ENCODE data around the gene WFDC10A. TPM values are rescaled to one million over a fixed set of nuclear protein-coding genes. Genes with fewer than 3 reads are reported as not detected.
"Not testable (repeated sequence)": the region's sequence is repeated elsewhere in the genome, so short reads cannot be mapped to it uniquely, and the experiment has no call there.

The WFDC10A gene
- total and polyA plus RNA-seq, 8 donors = not detected

- no peak for DNase-seq
- 88 to 100% (median 95%) methylated on average over 1 of the region's 1 CpG for WGBS, 5 donors
- intact Hi-C loops (cut with DNase I; ENCODE audit: low total_unique reads) = no loop called here
Measured at GRCh38 chr20:45636513-45636912, 7.0 kb downstream of the WFDC10A start.

GRCh38 chr20:45639687-45640086 is 10.1 kb downstream of the WFDC10A start:
- Histone ChIP-seq H3K4me1 (no peaks in the 10 kb centered on the region), H3K4me3 (no peak overlapping the region), H3K36me3 (no peaks in the 10 kb centered on the region), H3K27me3 (no peaks in the 10 kb centered on the region), H3K27ac (no peak overlapping the region), H3K9me3 (no peaks in the 10 kb centered on the region)
- intact Hi-C loops (cut with DNase I; ENCODE audit: low total_unique reads) = no loop called here
- TF ChIP-seq POLR2A (IDR thresholded peaks at IDR 0.05) = no peak
- no peak for TF ChIP-seq POLR2AphosphoS5 (IDR thresholded peaks at IDR 0.05)
- TF ChIP-seq CTCF (IDR thresholded peaks at IDR 0.05) = no peak
- 76 to 92% (median 88%) methylated on average over 5 of the region's 5 CpGs for WGBS, 5 donors
- no peak for DNase-seq

More at GRCh38 chr20:45636513-45636912, 7.0 kb downstream of the WFDC10A start:
- Histone ChIP-seq H3K4me1 (no peaks in the 10 kb centered on the region), H3K27me3 (no peaks in the 10 kb centered on the region), H3K4me3 (no peak overlapping the region), H3K36me3 (no peaks in the 10 kb centered on the region), H3K9me3 (no peaks in the 10 kb centered on the region), H3K27ac (no peak overlapping the region)
- TF ChIP-seq CTCF (IDR thresholded peaks at IDR 0.05) = no peak
- TF ChIP-seq POLR2AphosphoS5 (IDR thresholded peaks at IDR 0.05) = no peak
- TF ChIP-seq EP300 (IDR thresholded peaks at IDR 0.05) = no peak
- no peak for TF ChIP-seq POLR2A (IDR thresholded peaks at IDR 0.05)

DNA sequence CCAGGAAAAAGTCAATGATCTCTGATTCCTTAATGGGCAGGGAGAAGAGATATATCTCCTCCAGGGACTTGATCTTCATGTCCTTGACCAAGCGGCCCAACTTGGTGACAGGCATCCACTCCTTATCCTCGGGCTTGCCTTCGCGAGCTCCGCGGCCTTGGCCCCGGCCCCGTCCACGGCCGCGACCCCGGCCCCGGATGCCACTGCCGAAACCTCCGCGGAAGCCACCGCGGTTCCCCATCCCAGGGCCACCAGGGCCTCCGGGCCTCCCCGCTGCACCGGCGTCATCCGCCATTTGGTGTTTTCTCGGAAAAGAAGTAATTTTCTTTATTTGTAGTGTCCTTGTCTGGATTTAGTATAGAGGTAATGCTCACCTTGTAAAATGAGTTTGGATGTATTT is 11.5 kb downstream of the WFDC10A start:
- H3K36me3 ChIP-seq; H3K9me3 ChIP-seq; H3K27me3 ChIP-seq; intact Hi-C loops (cut with DNase I; ENCODE audit: low total_unique reads); H3K4me1 ChIP-seq; H3K4me3 ChIP-seq; H3K27ac ChIP-seq; DNase-seq: not testable (repeated sequence)
- WGBS, 5 donors = 94 to 98% (median 97%) methylated on average over 19 to 24 of the region's 24 CpGs

- H3K27ac ChIP-seq; H3K27me3 ChIP-seq; H3K4me3 ChIP-seq; H3K4me1 ChIP-seq; H3K36me3 ChIP-seq; intact Hi-C loops (cut with DNase I; ENCODE audit: low total_unique reads); DNase-seq; H3K9me3 ChIP-seq: not testable (repeated sequence)
- WGBS, 5 donors = 88 to 98% (median 92%) methylated on average over 6 to 28 of the region's 28 CpGs
Measured at GRCh38 chr20:45645869-45646268, 16.3 kb downstream of the WFDC10A start.

- H3K4me3 ChIP-seq = no peak overlapping the region
- H3K36me3 ChIP-seq = no peaks in the 10 kb centered on the region
- no peaks in the 10 kb centered on the region for H3K4me1 ChIP-seq
- no peak for DNase-seq
- TF ChIP-seq EP300 (IDR thresholded peaks at IDR 0.05) (no peak), POLR2AphosphoS5 (IDR thresholded peaks at IDR 0.05) (no peak), POLR2A (IDR thresholded peaks at IDR 0.05) (no peak), CTCF (IDR thresholded peaks at IDR 0.05) (no peak)
- no peaks in the 10 kb centered on the region for H3K27me3 ChIP-seq
- intact Hi-C loops (cut with DNase I; ENCODE audit: low total_unique reads) = no loop called here
- no peak overlapping the region for H3K27ac ChIP-seq
- WGBS, 5 donors = 52 to 88% (median 67%) methylated on average over 3 of the region's 3 CpGs
- peaks cover 0 to 5% (median 3%) of the 10 kb centered on the region in 4 donors for H3K9me3 ChIP-seq
Measured at GRCh38 chr20:45646875-45647274, 17.3 kb downstream of the WFDC10A start.
